IPS DF 19.7 (cell line): ENCODE results near the gene CFAP99.

Source experiments
- DNase-seq: peaks from one replicate; pipeline ENCODE4 v3.0.0-alpha.2; 2013; ENCODE audit warnings: low read depth, low spot score

The CFAP99 gene

DNA sequence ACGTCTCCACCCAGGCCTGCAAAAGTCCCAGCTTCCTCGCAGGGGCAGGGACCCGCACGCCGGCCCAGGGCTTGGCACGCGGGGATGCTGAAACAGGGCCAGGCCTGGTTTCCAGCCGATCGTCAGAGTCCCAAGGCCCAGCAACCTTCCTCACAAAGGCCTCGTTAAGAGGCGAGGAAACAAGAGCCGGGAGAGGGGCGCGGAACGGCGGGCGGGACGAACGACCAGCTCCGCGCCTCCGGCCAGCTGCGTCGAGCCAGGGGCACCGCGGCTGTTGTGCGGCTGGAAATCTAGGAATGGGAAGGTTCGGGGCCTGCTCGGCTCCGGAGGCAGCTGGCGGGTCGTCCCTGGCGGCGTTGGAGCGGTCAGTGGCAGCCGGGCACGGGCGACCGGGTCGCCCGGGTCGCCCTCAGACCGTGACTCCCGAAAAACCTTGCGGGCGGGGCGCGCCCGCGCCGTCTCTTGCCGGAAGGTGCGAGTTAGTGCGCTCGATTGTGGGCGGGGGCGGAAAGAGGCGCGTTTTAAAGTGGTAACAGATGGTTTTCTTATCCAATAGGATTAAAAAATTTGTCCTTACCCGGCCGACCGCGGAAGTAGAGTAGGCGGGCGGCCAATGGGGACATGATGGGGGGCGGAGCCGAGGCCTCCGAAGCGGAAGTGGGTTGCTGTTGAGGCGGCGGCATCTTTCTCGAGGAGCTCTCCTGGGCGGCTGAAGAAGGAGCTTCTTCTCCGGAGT is 49.9 kb downstream of the CFAP99 start, which contains the start of gene RNF4:
TSS of gene RNF4 (plus strand) at position 651 of the 736 bp plus-strand sequence. CDS start 21,388 bp downstream, outside the sequence.
- DNase-seq: peak; percentile 87

DNA sequence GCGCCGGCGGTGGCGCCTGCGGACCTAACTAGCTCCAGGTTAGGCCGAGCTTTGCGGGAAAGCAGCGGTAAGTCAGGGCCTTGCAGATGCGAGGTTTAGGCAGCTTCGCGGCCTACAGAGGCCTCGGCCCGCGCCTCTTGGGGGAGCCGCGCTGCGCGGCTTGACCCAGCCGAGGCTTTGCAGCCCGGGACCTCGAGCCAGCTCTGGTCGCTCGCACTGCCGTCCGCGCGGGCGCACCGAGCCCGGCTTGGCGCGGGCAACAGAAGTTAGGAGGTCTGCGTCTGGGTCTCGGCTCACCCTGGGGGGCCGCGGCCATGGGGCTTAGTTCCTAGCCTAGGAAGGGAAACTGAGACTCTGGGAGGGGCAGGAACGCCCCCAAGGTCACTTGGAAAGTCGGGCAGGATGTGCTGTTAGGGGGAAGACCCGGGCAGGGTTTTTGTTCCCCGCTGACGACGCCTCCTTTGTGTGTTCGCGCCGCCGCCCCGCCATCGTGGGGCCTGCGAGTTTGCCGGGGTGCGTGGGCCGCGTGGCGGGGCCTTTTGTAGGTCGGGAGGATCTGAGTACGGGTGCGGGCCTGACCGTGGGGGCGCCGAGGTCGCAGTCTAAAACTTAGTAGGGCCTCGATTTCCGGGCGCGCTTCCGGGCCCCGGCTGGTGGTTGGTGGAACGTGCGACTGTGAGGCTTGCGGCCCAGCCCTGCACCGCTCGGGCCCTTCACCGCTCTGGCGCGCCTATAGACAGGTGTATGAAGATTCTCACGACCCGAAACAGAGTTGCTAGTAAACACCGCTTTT is 50.6 kb downstream of the CFAP99 start:
- no peak for DNase-seq

DNA sequence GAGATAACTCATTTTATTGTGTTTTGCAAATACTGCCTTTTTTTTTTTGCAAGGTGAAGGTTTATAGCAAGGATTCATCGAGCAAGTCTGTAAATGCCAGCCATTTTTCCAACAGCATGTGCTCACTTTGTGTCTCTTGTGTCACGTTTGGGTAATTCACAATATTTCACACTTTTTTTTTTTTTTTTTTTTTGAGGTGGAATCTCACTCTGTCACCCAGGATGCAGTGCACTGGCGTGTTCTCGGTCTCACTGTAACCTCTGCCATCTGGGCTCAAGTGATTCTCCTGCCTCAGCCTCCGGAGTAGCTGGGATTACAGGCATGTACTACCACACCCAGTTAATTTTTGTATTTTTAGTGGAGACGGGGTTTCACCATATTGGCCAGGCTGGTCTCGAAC is 52.0 kb downstream of the CFAP99 start:
- DNase-seq: no peak

DNA sequence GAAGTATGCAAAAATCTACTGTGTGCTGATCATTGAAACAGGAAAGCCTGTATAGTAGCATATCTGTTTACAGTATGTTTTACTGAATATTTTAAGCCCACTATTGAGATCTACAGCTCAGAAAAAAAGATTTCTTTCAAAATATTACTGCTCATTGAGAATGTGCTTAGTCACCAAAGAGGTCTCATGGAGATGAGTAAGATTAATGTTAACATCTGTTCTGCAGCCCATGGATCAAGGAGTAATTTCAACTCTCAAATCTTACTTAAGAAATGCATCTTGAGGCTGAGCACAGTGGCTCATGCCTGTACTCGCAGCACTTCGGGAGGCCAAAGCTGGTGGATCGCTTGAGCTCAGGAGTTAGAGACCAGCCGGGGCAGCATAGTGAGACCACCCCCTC is 53.4 kb downstream of the CFAP99 start:
- no peak for DNase-seq

DNA sequence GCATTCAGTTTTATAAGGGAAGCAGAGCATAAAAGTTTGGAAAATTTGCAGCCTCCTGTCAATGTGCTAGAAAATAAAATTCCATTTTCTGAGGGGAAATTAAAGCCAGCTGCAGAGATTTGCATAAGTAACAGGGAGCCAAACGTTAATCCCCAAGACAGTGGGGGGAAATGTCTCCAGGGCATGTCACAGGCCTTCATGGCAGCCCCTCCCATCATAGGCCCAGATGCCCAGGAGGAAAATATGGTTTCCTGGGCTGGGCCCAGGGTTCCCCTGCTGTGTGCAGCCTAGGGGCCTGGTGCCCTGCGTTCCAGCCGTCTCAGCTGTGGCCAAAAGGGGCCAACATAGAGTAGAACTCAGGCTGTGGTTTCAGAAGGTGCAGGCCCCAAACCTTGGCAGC is 59.5 kb downstream of the CFAP99 start:
- no peak for DNase-seq

DNA sequence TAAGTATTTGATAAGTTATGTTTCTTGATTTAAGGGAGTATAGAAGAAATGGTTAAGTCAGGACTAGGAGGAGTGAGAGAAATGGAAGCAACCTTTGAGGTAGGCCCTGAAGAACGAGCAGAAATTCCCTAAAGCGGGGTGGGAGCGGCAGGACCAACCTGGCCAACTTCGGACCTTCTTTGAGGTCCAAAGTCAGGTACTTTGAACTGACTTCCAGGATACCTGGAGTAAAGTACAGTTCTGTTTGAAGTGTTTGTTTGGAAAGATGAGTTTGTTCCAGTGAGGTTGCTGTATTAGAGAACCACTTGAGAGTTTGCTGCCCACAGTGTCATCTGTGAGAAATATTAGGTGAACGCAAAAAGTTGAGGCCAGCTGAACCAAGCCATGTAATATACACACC is 61.9 kb downstream of the CFAP99 start:
- no peak for DNase-seq

DNA sequence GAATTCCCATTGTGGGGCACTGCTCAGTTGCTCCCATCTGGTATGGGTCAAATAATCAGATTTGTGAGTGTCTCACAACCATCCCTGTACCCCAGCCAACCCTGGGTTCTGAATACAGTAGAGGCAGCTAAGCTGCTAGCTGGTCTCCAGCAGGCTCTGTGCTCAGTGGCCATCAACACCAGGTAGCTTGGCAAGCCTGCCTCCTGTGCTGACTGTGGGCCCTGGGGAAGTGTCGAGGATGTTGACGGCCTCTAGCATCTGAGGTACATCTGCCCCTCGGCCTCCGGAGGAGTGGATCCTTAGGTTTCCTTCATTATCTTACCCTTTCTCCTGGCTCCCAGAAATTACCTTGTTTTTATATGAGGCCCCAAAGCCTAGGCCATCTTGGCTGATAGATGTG is 63.4 kb downstream of the CFAP99 start:
- no peak for DNase-seq

DNA sequence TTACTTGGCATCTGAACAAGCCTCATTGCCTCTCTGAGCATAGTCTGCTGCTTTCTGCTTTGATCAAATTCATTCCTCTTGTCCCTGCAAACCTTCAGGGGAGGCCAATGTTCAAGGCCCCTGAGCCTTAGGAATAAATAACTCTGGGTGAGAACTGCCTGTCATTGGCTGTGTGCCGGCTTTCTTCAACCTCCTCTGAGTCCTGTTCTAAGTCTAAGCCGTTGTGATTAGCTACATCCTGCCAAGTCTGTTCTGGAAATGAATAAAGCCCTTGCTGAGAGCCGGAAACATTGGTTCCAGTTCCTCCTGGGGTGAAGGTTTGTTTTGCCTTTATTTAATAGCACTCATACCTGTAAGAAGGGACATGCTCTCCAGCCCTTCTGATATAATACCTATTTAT is 63.9 kb downstream of the CFAP99 start:
- no peak for DNase-seq

DNA sequence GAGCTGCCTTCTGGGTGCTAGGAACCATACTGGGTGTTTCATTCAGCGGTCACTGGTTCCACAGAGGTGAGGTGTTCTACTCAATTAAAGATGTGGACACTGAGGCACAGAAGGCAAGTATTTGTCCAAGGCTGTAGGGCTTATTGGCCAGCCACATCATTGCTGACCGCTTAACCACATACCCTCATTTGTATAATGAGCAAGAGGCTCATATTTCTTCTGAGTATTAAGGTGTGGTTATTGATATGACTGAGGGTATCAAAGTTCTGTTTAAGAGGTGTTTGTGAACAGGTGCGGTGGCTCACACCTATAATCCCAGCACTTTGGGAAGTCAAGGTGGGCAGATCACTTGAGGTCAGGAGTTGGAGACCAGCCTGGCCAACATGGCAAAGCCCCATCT is 64.5 kb downstream of the CFAP99 start:
- DNase-seq: no peak

DNA sequence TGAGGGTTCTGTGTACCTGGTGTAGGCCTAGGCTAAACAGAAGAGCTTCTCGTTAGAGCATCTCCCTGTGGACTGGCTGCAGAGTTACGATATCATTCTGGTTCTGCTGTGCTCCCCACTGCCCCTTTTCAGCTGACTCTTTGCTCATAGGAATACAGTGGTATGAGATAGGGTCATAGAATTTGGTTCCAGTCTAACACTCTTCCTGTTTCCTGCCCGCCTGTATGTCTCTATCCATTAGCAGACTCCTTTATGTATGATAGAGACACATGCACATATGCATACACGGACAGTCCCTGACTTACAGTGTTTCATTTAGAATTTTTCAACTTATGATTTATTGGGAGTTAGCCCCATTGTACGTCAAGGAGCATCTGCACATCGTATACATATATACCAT is 65.4 kb downstream of the CFAP99 start:
- no peak for DNase-seq

DNA sequence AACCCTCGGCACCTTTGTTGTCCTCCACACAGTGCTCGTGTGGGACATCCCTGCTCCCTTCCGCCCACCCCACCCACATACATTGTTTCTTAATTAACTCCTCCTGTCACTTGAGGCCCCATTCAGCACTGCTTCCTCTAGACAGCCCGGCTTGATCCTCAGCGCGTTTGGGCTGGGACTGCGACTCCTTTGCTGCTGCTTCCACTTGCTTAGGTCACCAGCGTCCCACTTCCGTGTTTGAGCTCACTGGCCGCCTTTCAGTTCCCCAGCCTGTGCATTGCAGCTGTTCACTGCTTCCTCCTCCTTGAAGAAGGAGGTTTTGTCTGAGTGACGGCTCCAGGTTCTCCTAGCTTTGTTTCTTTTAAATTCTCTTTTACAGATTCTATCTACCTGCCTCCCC is 66.2 kb downstream of the CFAP99 start:
- DNase-seq: no peak

DNA sequence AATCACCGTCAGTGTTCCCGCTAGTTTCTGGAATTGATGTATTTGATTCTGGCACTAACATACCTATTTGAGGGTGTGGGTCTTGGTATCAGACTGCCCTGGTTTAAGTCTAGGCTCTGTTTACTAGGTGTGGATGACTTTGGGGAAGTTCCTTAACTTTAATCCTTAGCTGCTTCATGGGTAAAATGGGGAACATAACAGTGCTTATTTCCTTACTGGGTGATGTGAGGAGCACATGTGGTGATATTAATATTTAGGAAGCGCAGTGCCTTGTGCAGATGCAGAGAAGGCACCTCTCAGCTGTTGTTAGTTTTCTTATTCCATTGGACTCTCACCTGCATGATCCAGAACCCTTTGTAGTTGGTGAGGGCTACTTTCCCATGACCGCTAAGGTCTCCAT is 67.2 kb downstream of the CFAP99 start:
- DNase-seq: no peak

DNA sequence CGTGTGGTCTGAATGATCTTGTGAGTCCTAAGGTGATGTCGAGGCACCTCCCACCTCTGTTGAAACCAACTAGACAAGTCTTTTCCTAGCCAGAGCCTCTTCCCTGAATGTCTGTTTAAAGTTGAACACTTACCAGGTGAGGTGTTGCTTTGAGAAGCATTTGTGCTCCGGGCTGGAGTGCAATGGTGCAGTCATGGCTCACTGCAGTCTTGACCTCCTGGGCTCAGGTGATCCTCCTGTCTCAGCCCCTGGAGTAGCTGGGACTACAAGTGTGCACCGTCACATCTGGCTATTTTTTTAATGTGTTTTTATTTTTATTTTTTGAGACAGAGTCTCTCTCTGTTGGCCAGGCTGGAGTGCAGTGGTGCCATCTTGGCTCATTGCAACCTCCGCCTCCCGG is 68.2 kb downstream of the CFAP99 start:
- no peak for DNase-seq

DNA sequence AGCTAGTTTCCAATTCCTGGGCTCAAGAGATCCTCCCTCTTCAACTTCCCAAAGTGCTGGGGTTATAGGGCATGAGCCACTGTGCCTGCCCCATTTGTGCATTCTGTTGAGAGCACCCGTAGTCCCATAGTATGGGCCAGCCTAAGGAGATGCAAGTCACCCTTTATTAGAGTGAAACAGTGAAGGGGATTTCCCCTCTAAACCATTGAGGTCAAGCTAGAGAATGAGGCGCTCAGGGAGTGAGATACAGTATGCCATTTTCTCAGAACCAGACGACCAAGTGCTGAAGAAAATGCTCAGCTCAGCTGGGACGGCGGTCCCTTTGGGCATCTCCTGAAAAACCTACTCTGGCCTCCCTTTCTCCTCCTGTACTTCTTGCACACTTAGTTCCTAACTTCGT is 68.9 kb downstream of the CFAP99 start:
- no peak for DNase-seq

DNA sequence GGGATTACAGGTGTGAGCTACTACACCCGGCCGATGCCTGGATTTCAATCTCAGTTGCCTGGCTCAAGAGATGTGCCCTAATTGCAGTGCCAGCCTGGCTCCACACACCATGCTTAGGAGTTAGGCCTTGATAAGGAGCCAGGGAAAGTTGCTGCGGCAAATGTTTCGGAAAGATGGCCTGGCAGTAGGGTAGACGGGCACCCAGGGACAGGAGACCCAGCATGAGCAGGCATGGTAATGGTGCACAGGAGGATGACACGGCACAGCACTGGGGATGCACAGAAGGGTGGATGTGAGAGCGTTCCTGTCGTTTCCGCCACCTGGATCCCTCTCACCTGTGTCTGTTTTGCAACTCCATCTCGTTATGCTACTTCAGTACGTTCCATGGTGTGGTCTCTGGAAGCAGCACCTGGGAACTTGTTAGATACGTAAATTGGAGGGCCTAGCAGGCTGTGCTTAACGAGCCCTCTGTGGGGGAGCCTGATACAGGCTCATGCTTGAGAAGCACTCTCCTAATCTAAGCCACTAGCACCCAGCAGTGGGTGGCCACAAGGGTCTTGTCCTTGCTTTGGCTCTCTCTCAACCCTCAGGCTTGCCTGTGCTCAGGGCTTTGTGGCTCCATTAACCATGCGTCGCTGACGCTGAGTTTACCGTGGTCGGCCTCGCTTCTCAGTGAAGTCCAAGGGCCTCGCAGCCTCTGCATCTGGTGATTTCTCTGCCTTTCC is 70.5 kb downstream of the CFAP99 start:
- no peak for DNase-seq

DNA sequence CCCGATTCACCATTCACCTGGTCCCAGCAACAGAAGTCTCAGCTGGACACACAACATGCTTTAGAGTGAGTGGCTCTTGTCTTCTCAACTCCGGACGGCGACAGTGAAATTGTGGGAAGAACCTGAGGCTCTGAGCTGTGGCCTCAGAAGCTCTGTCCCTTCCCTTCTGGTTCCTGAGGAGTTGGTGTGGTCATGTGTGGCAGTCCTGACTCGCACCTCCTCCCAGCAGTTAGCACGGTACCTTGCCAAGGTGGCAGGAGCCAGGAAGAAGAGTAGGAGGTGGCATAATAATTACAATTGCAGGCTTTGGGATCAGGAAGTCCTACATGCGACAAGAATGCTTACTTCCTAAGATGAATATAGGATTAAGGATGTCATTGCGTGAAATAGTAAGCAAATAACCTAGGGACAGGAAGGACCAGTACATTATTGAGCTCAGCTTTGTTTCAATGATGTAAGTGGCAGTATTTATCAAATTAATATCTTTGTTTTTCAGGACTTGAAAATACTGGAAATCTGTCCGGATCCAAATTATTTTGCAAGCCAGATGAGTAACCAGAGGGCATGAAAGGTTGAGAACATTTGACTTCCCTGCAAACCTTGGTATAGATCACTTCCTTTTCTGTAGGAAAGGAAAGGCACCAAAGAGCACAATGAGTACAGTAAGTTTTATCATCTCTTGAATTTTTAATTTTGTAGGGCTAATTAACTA is 71.2 kb downstream of the CFAP99 start:
- no peak for DNase-seq

DNA sequence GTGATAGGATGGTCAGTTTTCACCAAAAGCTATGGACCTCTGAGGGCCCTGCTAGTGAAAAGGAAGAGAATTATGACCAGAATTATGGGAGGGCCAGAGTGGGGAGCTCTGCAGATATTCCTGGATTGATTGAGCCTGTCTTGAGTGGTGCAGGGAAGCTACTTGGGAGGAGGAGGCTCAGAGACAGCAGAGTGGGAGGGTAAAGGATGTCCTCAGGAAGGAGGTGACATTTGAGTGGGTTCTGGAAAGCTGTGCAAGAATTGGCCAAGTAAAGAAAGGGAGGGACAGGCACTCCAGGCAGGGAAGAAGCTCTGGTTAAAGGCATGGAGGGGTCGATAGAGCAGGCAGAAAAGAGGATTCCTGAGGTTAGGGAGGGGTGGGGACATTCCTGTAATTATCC is 74.2 kb downstream of the CFAP99 start:
- DNase-seq: no peak

DNA sequence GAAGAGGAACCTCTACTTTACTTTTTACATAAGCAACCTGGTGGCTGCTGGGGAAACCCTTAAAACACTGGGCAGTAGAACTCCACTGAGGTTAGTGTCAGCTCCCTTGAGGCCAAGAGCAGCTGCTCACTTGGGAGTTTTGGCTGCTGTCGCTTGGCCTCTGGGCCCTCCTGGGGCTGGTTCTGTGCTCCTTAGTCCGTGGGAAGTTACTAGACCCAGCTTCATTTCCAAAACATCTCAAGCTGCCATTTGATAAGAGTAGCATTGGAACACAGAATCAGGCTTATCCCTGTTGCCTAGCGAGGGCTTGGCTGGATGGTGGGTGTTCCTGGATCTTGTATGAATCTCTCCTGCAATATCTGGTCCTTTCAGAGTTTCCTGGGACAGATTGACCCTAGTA is 76.2 kb downstream of the CFAP99 start:
- DNase-seq: no peak

DNA sequence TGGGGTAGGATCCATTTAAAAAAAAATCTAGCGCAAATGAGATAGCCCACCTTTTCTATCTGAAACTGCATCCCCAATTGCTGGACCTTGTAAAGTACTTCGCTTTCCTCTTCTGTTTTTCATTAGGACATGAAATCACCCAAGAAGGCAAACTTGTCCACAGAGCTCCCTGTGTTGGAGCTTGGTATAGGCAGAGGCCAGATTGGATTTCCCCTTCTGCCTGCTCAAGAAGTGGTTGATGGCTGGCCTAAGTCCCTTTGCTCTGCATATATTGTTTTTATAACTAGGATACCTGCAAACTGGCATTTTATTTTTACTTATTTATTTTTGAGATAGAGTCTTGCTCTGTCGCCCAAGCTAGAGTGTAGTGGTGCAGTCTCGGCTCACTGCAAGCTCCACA is 78.6 kb downstream of the CFAP99 start:
- no peak for DNase-seq

DNA sequence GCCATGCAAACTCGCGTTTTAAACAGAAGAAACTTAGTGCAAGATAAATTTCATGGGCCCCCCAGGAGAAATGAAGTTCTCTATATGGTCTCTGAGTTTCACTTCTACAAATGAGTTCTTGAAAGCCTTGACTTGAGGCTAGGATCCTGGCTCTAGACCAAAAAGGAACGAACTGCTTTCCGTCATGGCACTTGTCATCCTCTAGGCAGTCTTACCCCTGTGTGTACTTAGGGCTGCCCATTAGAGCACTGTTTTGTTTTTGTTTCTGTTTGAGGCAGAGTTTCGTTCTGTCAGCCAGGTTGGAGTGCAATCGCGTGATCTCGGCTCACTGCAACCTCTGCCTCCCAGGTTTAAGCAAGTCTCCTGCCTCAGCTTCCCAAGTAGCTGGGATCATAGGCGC is 79.2 kb downstream of the CFAP99 start:
- DNase-seq: no peak

DNA sequence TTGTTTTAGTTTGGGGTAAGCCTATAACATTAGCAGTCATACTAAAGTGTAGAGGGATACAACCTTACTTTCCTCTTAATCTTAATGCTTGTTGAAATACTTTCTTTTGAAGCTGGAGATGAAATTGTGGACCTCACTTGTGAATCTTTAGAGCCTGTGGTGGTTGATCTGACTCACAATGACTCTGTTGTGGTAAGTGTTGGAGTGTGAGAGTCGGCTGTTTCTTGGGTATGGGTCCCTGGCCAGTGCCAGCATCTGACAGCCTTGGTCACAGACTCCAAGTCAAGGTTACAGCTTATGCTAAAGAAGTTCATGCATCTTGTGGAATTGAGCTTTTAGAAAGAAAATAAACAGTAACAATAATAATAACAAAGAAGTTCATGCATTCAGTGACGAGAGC is 81.8 kb downstream of the CFAP99 start:
- DNase-seq: no peak

DNA sequence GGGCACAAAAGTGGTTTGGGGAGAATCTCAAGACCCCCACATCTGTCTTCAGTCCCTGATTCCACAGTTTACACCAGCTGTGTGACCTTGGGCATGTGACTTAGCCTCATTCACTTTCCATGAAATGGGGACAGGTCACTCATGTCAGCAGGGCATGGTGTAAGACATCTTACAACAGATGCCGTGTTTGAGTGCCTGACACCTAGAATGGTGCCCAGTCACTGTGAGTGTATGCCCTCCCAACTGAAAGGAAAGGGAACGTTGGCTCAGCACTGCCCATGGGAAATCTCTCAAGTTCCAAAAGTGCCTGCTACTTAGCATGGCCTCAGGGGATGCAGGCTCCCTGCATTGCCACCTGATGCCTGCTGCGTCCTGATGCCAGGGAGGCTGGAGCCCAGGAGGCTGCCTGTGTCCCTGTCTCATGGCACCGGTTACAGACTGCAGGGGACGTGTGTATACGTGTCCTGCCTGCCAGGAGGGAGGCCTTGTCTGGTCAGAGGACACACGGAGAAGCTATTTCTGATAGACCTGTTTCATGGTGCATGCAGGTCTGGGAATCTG is 82.4 kb downstream of the CFAP99 start:
- DNase-seq: no peak
